ENCODE measurements around the gene QRICH2.
"Not testable (repeated sequence)": the region's sequence is repeated elsewhere in the genome, so short reads cannot be mapped to it uniquely, and the experiment has no call there.

The QRICH2 gene

DNA sequence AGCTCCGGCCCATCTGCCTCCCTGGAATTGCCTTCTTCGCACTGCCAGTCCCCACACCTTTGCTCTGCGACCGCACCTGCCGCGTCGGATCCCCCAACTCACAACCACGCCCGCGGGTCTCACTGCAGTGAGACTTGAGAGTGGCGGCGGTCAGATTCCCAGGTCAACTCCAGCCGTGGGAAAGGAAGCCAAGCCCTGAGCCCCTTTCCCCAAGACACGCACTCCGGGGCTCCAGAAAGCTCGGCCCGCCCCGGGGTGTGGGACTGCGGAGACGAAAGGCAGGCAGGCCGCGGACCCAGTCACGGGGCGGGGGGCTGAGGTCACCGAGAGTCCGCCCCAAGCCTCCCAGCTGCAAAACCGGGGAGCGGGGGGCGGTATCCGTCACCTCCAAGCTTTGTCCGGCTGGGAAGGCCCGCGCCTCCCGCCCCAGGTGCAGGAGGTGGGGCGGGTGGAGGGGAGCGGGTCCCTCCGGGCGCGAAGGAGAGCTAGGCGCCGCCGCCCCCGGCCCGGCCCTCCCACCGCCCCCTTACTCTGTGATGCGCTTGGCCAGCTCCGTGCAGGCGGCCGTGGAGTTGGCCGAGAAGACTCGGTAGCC lies 45.0 kb upstream of the QRICH2 start:
- H3K4me2 ChIP-seq (ENCODE audit: low read depth, low read length): peak overlapping the region; percentile 81
- no peaks in the 10 kb centered on the region for H3K27me3 ChIP-seq (replicated peaks; ENCODE audit: insufficient read depth, low read length)
- no peaks in the 10 kb centered on the region for H4K20me1 ChIP-seq (ENCODE audit: insufficient read depth, low read length)
- H3K36me3 ChIP-seq (replicated peaks; ENCODE audit: insufficient read depth, low read length): no peaks in the 10 kb centered on the region
- peaks cover 37% of the 10 kb centered on the region for H3K79me2 ChIP-seq (ENCODE audit: low read length)
- peak overlapping the region; percentile 94; the same call in 1 of the 2 replicates for H3K27ac ChIP-seq (ENCODE audit: low read length)
- H3K9me3 ChIP-seq (replicated peaks; ENCODE audit: insufficient read depth, low read length): no peaks in the 10 kb centered on the region
- 0 out of 2 replicates have a peak, but pooled peaks cover 5% of the 10 kb centered on the region for H3K4me1 ChIP-seq (ENCODE audit: low read length)
- no peaks in the 10 kb centered on the region for H3K9me2 ChIP-seq (replicated peaks; ENCODE audit: insufficient read depth, low read length)
- H2AFZ ChIP-seq (ENCODE audit: low read length): peak overlapping the region; percentile 74
- H3K4me3 ChIP-seq (ENCODE audit: low read length): peak overlapping the region; percentile 93
- no peak for TF ChIP-seq EZH2phosphoT487 (IDR thresholded peaks at IDR 0.05; ENCODE audit: low read length)
- TF ChIP-seq EZH2 (optimal IDR thresholded peaks at IDR 0.05; ENCODE audit: low read depth, low read length): no peak
- no peak for TF ChIP-seq CTCF (IDR thresholded peaks at IDR 0.05; ENCODE audit: low read length)
- no peak for DNase-seq
- H3F3A ChIP-seq (ENCODE audit: insufficient read depth, low read length): 0 out of 2 replicates have a peak, but pooled peaks cover 7% of the 10 kb centered on the region
- peak overlapping the region; percentile 86 for H3K9ac ChIP-seq (ENCODE audit: low read length)

DNA sequence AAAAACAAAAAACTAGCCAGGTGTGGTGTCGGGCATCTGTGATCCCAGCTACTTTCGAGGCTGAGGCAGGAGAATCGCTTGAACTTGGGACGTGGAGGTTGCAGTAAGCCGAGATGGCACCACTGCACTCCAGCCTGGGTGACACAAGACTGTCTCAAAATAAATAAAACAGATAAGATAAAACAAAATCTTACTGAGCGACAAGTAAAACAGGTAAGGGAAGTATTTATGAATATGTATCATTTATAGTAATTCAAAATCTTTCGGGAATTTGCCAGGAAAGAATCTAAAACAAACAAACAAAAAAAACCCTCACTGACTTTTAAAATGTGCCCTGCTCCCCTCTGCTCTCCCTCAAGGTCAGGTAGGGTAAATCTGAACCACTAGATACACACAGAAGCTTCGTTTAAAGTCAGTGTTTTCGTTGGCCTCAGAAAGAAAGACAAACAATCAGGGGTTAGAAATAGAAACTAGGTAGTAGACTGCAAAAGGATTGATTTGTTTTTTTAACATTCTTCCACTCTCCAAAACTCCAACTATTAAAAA lies 43.5 kb upstream of the QRICH2 start:
- Histone ChIP-seq H3K79me2 (ENCODE audit: low read length) (peaks cover 37% of the 10 kb centered on the region), H3K4me2 (ENCODE audit: low read depth, low read length) (no peak overlapping the region), H3K27ac (ENCODE audit: low read length) (no peak overlapping the region), H2AFZ (ENCODE audit: low read length) (no peak overlapping the region), H3K4me1 (ENCODE audit: low read length) (no peaks in the 10 kb centered on the region), H3F3A (ENCODE audit: insufficient read depth, low read length) (0 out of 2 replicates have a peak, but pooled peaks cover 7% of the 10 kb centered on the region), H3K9me3 (replicated peaks; ENCODE audit: insufficient read depth, low read length) (no peaks in the 10 kb centered on the region), H3K9ac (ENCODE audit: low read length) (no peak overlapping the region), H3K9me2 (replicated peaks; ENCODE audit: insufficient read depth, low read length) (no peaks in the 10 kb centered on the region), H4K20me1 (ENCODE audit: insufficient read depth, low read length) (no peaks in the 10 kb centered on the region), H3K4me3 (ENCODE audit: low read length) (no peak overlapping the region), H3K27me3 (replicated peaks; ENCODE audit: insufficient read depth, low read length) (no peaks in the 10 kb centered on the region), H3K36me3 (replicated peaks; ENCODE audit: insufficient read depth, low read length) (no peaks in the 10 kb centered on the region)
- no peak for DNase-seq
- TF ChIP-seq EZH2phosphoT487 (IDR thresholded peaks at IDR 0.05; ENCODE audit: low read length) (no peak), EZH2 (optimal IDR thresholded peaks at IDR 0.05; ENCODE audit: low read depth, low read length) (no peak), CTCF (IDR thresholded peaks at IDR 0.05; ENCODE audit: low read length) (no peak)

- no peaks in the 10 kb centered on the region for H3K36me3 ChIP-seq (replicated peaks; ENCODE audit: insufficient read depth, low read length)
- H3K79me2 ChIP-seq (ENCODE audit: low read length): peaks cover 37% of the 10 kb centered on the region
- H3K9me3 ChIP-seq (replicated peaks; ENCODE audit: insufficient read depth, low read length): no peaks in the 10 kb centered on the region
- H3K9ac ChIP-seq (ENCODE audit: low read length): no peak overlapping the region
- H3F3A ChIP-seq (ENCODE audit: insufficient read depth, low read length): 0 out of 2 replicates have a peak, but pooled peaks cover 7% of the 10 kb centered on the region
- no peaks in the 10 kb centered on the region for H3K27me3 ChIP-seq (replicated peaks; ENCODE audit: insufficient read depth, low read length)
- no peak overlapping the region for H3K4me3 ChIP-seq (ENCODE audit: low read length)
- no peak overlapping the region for H2AFZ ChIP-seq (ENCODE audit: low read length)
- no peak overlapping the region for H3K4me2 ChIP-seq (ENCODE audit: low read depth, low read length)
- no peaks in the 10 kb centered on the region for H3K9me2 ChIP-seq (replicated peaks; ENCODE audit: insufficient read depth, low read length)
- no peak for DNase-seq
- H4K20me1 ChIP-seq (ENCODE audit: insufficient read depth, low read length): no peaks in the 10 kb centered on the region
- TF ChIP-seq EZH2phosphoT487 (IDR thresholded peaks at IDR 0.05; ENCODE audit: low read length): no peak
- no peak for TF ChIP-seq EZH2 (optimal IDR thresholded peaks at IDR 0.05; ENCODE audit: low read depth, low read length)
- TF ChIP-seq CTCF (IDR thresholded peaks at IDR 0.05; ENCODE audit: low read length): no peak
- no peak overlapping the region for H3K27ac ChIP-seq (ENCODE audit: low read length)
- no peaks in the 10 kb centered on the region for H3K4me1 ChIP-seq (ENCODE audit: low read length)
Measured at GRCh38 chr17:76350463-76350862, 42.4 kb upstream of the QRICH2 start.

DNA sequence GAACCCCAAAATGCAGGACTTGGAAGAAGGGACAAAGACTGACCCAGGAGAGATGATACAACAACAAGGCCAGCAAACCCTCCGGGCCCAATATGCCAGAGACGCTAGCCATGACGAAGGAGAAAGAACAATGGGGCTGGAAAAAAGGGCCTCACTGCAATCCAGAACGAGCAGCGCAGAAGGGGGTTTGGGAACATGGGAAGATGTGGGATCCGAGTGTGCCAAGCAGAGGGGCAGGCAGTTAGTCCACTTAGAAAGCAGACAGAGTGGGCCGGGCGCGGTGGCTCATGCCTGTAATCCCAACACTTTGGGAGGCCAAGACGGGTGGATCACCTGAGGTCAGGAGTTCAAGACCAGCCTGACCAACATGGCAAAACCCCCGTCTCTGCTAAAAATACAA lies 38.9 kb upstream of the QRICH2 start:
- not testable (repeated sequence) for H3K4me2 ChIP-seq (ENCODE audit: low read depth, low read length); H3K27me3 ChIP-seq (replicated peaks; ENCODE audit: insufficient read depth, low read length); H3K4me1 ChIP-seq (ENCODE audit: low read length); H2AFZ ChIP-seq (ENCODE audit: low read length); H3K9me2 ChIP-seq (replicated peaks; ENCODE audit: insufficient read depth, low read length); H3K36me3 ChIP-seq (replicated peaks; ENCODE audit: insufficient read depth, low read length); H3K9ac ChIP-seq (ENCODE audit: low read length); H3F3A ChIP-seq (ENCODE audit: insufficient read depth, low read length); H3K27ac ChIP-seq (ENCODE audit: low read length); DNase-seq; H3K9me3 ChIP-seq (replicated peaks; ENCODE audit: insufficient read depth, low read length); H4K20me1 ChIP-seq (ENCODE audit: insufficient read depth, low read length); H3K4me3 ChIP-seq (ENCODE audit: low read length)
- peaks cover 24% of the 10 kb centered on the region for H3K79me2 ChIP-seq (ENCODE audit: low read length)

Data from MM.1S (cell line).